ENCODE data around the gene CARNS1. TPM values are rescaled to one million over a fixed set of nuclear protein-coding genes. Genes with fewer than 3 reads are reported as not detected.

CARNS1 gene
- total and polyA plus RNA-seq, 10 of the 15 experiments (the other 5 are each of a cell fraction or from before 2014, with no cell fraction given), result 0.02 to 0.14 (median 0.10) TPM; not detected in 3

DNA sequence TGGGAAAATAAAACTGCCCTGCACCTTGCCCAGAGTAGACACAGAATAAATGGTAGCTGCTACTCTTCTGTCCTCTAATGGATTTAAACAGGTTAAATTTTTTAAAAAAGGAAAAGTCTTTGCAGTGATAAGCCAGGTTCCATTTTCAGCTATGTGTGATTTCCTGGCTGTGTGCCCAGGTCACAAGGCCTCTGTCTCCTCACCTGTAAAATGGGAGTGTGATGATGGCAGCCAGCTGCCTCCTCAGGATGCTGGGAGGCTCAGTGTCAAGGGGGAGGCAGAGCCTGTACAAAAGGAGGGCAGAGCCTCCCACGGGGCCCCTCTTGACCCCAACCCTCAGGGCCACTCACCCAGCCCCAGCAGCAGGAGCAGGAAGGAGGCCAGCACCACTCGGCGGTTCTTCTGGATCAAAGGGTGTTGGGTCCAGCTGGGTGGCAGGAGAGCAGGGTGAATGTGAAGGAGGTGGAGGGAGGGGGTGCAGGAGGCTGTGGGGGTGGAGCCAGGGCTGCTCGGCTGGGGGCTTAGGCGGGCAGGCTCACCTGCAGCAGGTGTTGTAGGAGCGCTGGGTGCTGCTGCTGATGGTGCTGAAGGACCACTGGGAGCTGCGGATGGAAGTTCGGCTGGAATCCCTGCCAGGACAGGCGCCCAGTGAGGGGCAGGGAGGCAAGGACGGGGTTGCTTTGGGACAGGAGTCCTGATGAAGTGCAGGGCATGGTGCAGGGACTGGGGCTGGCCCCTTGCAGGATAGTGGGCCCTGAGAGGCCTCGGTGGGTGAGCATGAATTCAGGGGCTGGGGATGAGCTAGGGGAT, 51.7 kb downstream of the CARNS1 start:
- BruUV-seq (replicated peaks), result TSS peak; percentile 50
- Histone ChIP-seq H3K36me3 (ENCODE audit: control insufficient read depth in 2 of 2, insufficient read depth in 2 of 2, low read length in 1 of 2) (no peaks in the 10 kb centered on the region; a peak in 1 of 4 replicates), H3K27me3 (replicated peaks in 1 of 2; ENCODE audit: control insufficient read depth in 2 of 2, insufficient read depth in 2 of 2, low read length in 1 of 2) (no peaks in the 10 kb centered on the region), H3K9me3 (replicated peaks; ENCODE audit: control insufficient read depth, insufficient read depth, low read length) (no peaks in the 10 kb centered on the region), H3K4me2 (ENCODE audit: control insufficient read depth, insufficient read depth) (peak overlapping the region; percentile 98; the same call in 1 of the 2 replicates), H3K4me3 (no peak overlapping the region), H3K79me2 (ENCODE audit: control insufficient read depth, insufficient read depth, low read length) (peaks cover 14% of the 10 kb centered on the region), H3K9ac (ENCODE audit: control insufficient read depth, insufficient read depth, low read length) (no peak overlapping the region), H4K20me1 (ENCODE audit: control insufficient read depth, insufficient read depth) (no peaks in the 10 kb centered on the region), H2AFZ (ENCODE audit: control insufficient read depth, low read depth, low read length) (no peak overlapping the region), H3K27ac (ENCODE audit: control insufficient read depth, insufficient read depth) (no peak overlapping the region), H3K4me1 (ENCODE audit: control insufficient read depth, insufficient read depth, low read length) (peaks cover 37% of the 10 kb centered on the region)
- intact Hi-C loops (cut with micrococcal nuclease; ENCODE audit: unreplicated experiment), result no loop called here
- DNase-seq (ENCODE audit: low read depth, low spot score) (no peak), ATAC-seq (no peak), FAIRE-seq (no peak)
- in situ Hi-C loops (cut with MboI), result no loop called here
- TF ChIP-seq ZBTB4 (CRISPR knock-in tag; IDR thresholded peaks at IDR 0.05), result no peak
- 0 out of 2 replicates have a peak, but pooled peaks have one; percentile 38 for TF ChIP-seq SMARCA5 (IDR thresholded peaks at IDR 0.05)
- TF ChIP-seq TCF7 (IDR thresholded peaks at IDR 0.05; ENCODE audit: borderline replicate concordance), result no peak
- TF ChIP-seq KDM1A (IDR thresholded peaks at IDR 0.05; ENCODE audit: borderline replicate concordance), result no peak
- TF ChIP-seq TCF12 (IDR thresholded peaks at IDR 0.05; ENCODE audit: low read depth, low read length), result no peak
- no peak for TF ChIP-seq SMC3 (IDR thresholded peaks at IDR 0.05; ENCODE audit: borderline replicate concordance, low read length)
- peak; percentile 50 for TF ChIP-seq POLR2A (IDR thresholded peaks at IDR 0.05; ENCODE audit: low read depth, low read length)
- TF ChIP-seq TBL1XR1 (IDR thresholded peaks at IDR 0.05; ENCODE audit: low read depth, low read length), result no peak
- TF ChIP-seq YY1 (IDR thresholded peaks at IDR 0.05; ENCODE audit: low read depth, low read length), result no peak
- TF ChIP-seq BACH1 (IDR thresholded peaks at IDR 0.05; ENCODE audit: borderline replicate concordance), result no peak
- TF ChIP-seq RAD21 (IDR thresholded peaks at IDR 0.05; ENCODE audit: insufficient read depth, low read depth, low read length), result no peak
- no peak for TF ChIP-seq ZNF687 (IDR thresholded peaks at IDR 0.05)
- TF ChIP-seq SPI1 (IDR thresholded peaks at IDR 0.05; ENCODE audit: borderline replicate concordance, insufficient read depth, low read depth, low read length), result no peak
- TF ChIP-seq MEF2A (IDR thresholded peaks at IDR 0.05; ENCODE audit: insufficient read depth, low read depth, low read length), result no peak
- TF ChIP-seq, protein P1, sequence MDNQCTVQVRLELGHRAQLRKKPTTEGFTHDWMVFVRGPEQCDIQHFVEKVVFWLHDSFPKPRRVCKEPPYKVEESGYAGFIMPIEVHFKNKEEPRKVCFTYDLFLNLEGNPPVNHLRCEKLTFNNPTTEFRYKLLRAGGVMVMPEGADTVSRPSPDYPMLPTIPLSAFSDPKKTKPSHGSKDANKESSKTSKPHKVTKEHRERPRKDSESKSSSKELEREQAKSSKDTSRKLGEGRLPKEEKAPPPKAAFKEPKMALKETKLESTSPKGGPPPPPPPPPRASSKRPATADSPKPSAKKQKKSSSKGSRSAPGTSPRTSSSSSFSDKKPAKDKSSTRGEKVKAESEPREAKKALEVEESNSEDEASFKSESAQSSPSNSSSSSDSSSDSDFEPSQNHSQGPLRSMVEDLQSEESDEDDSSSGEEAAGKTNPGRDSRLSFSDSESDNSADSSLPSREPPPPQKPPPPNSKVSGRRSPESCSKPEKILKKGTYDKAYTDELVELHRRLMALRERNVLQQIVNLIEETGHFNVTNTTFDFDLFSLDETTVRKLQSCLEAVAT (IDR thresholded peaks at IDR 0.05), result no peak
- 79% methylated on average over 8 of the region's 11 CpGs for WGBS (ENCODE audit: insufficient coverage, insufficient replicate concordance, low lambda C conversion rate, missing lambda C conversion rate)
- RAD21 ChIA-PET (ENCODE audit: unreplicated experiment), result interaction anchor here (1.1 to 5.5 kb wide), 12 partner anchors 19 to 121 kb away, joined by 3 to 72 read pairs (median 7); partner anchors contain the start of genes AIP, CDK2AP2, PPP1CA and PTPRCAP
- POLR2A ChIA-PET, result interaction anchor here (0.6 to 8.1 kb wide), 11 partner anchors 8 to 317 kb away, joined by 3 to 78 read pairs (median 7); partner anchors contain the start of genes AIP, PPP1CA, PTPRCAP and RAD9A
- CTCF ChIA-PET, result interaction anchor here (0.7 to 5.1 kb wide), 7 partner anchors 13 to 86 kb away, joined by 3 to 36 read pairs (median 4); partner anchors contain the start of genes PITPNM1 and PPP1CA
- SMC1A ChIA-PET (ENCODE audit: uncharacterized antibody, unreplicated experiment), result interaction anchor here (1.2 to 5.2 kb wide), 4 partner anchors 18 to 116 kb away, joined by 4 to 46 read pairs (median 30); partner anchors contain the start of genes AIP, PPP1CA, PTPRCAP and TBC1D10C
